CD14-positive monocyte (primary cell): ENCODE data around the gene DLEC1. TPM values are rescaled to one million over a fixed set of nuclear protein-coding genes. Genes with fewer than 3 reads are reported as not detected.

Source experiments
- DNase-seq, 3 donors: peaks; one replicate each; pipeline ENCODE4 v3.0.0-alpha.2; 2011 to 2022
- H2AFZ ChIP-seq: 2 replicates; pipeline ENCODE4 v1.6.0; 2012; ENCODE audit warnings: mild to moderate bottlenecking, low read depth, low read length, inconsistent platforms; ENCODE audit not compliant: insufficient read depth, poor library complexity, severe bottlenecking
- H3K27ac ChIP-seq, 2 donors: 1 replicate in 1 of 2; 2 replicates in 1 of 2; pipeline ENCODE4 v1.5.1; 2012 to 2013; ENCODE audit warnings: low read length in 2 of 2, control low read depth in 1 of 2, inconsistent platforms in 1 of 2, low read depth in 1 of 2, mild to moderate bottlenecking in 1 of 2
- H3K27me3 ChIP-seq, 2 donors: one replicate each; pipeline versions ENCODE4 v1.6.0 to v1.6.1; 2011 to 2013; ENCODE audit warnings: low read length in 2 of 2; ENCODE audit not compliant: control insufficient read depth in 2 of 2, insufficient read depth in 2 of 2
- H3K36me3 ChIP-seq, 2 donors: replicated peaks in 1 of 2; 1 replicate in 1 of 2; 2 replicates in 1 of 2; pipeline versions ENCODE4 v1.5.1 to v1.6.1; 2012 to 2013; ENCODE audit warnings: low read length in 2 of 2, control low read depth in 1 of 2, inconsistent platforms in 1 of 2, mild to moderate bottlenecking in 1 of 2; ENCODE audit not compliant: insufficient read depth in 2 of 2, control insufficient read depth in 1 of 2
- H3K4me1 ChIP-seq, 2 donors: 1 replicate in 1 of 2; 2 replicates in 1 of 2; pipeline versions ENCODE4 v1.5.1 to v1.6.1; 2012 to 2013; ENCODE audit warnings: low read length in 2 of 2, control low read depth in 1 of 2, inconsistent platforms in 1 of 2, mild to moderate bottlenecking in 1 of 2, moderate library complexity in 1 of 2; ENCODE audit not compliant: insufficient read depth in 2 of 2, control insufficient read depth in 1 of 2
- H3K4me2 ChIP-seq: replicated peaks from 2 replicates; pipeline ENCODE3; 2012; ENCODE audit warnings: low read length, moderate library complexity, mild to moderate bottlenecking; ENCODE audit not compliant: poor library complexity, severe bottlenecking; ENCODE audit errors: extremely low read depth
- H3K4me3 ChIP-seq, 3 experiments: fragments of 200-600 bp in 1 of 3; sonication (generic) in 1 of 3; replicated peaks in 1 of 3; 1 replicate in 2 of 3; 2 replicates in 1 of 3; pipeline ENCODE4 v1.5.1; 2011 to 2013; ENCODE audit warnings: low read length in 3 of 3, mild to moderate bottlenecking in 3 of 3, control low read depth in 2 of 3, low read depth in 2 of 3, inconsistent platforms in 1 of 3, moderate library complexity in 1 of 3
- H3K79me2 ChIP-seq: 2 replicates; pipeline ENCODE4 v1.6.0; 2012; ENCODE audit warnings: mild to moderate bottlenecking, control low read depth, inconsistent platforms, low read length, moderate library complexity; ENCODE audit not compliant: insufficient read depth
- H3K9ac ChIP-seq: 2 replicates; pipeline ENCODE4 v1.6.0; 2017; ENCODE audit warnings: low read length, mild to moderate bottlenecking; ENCODE audit not compliant: insufficient read depth, poor library complexity, severe bottlenecking
- H3K9me3 ChIP-seq, 2 donors: replicated peaks in 1 of 2; 1 replicate in 1 of 2; 2 replicates in 1 of 2; pipeline versions ENCODE4 v1.5.1 to v1.6.1; 2012 to 2013; ENCODE audit warnings: low read length in 2 of 2, control low read depth in 1 of 2; ENCODE audit not compliant: control insufficient read depth in 1 of 2, insufficient read depth in 1 of 2
- H4K20me1 ChIP-seq: 2 replicates; pipeline ENCODE4 v1.6.0; 2012; ENCODE audit warnings: mild to moderate bottlenecking, low read length, control low read depth, moderate library complexity; ENCODE audit not compliant: insufficient read depth
- H3K27ac Mint-ChIP-seq, 7 donors: one replicate each; pipeline ENCODE4 v1.8.0; 2020; ENCODE audit warnings: mild to moderate bottlenecking in 7 of 7, mixed read lengths in 7 of 7, moderate library complexity in 6 of 7, inconsistent platforms in 2 of 7
- H3K27me3 Mint-ChIP-seq, 3 donors: one replicate each; pipeline ENCODE4 v1.8.0; 2021 to 2022; ENCODE audit warnings: low read depth in 3 of 3, mild to moderate bottlenecking in 3 of 3, mixed read lengths in 3 of 3, moderate library complexity in 3 of 3, inconsistent platforms in 1 of 3
- H3K36me3 Mint-ChIP-seq, 2 donors: one replicate each; pipeline ENCODE4 v1.8.0; 2020; ENCODE audit warnings: mixed read lengths in 2 of 2, inconsistent platforms in 1 of 2, mild to moderate bottlenecking in 1 of 2
- H3K4me1 Mint-ChIP-seq: one replicate; pipeline ENCODE4 v1.8.0; 2020; ENCODE audit warnings: mild to moderate bottlenecking, mixed read lengths
- H3K4me3 Mint-ChIP-seq, 2 donors: one replicate each; pipeline ENCODE4 v1.8.0; 2020; ENCODE audit warnings: mild to moderate bottlenecking in 2 of 2, mixed read lengths in 2 of 2, moderate library complexity in 1 of 2
- H3K9me3 Mint-ChIP-seq, 7 donors: one replicate each; pipeline ENCODE4 v1.8.0; 2020 to 2022; ENCODE audit warnings: mixed read lengths in 7 of 7, mild to moderate bottlenecking in 6 of 7, moderate library complexity in 6 of 7, inconsistent platforms in 2 of 7
- CTCF ChIP-seq: fragments of 200-600 bp; IDR thresholded peaks from one replicate; pipeline ENCODE4 v1.8.0; 2022; ENCODE audit warnings: antibody characterized with exemption, mild to moderate bottlenecking
- WGBS: methylation state at CpG from one replicate; pipeline ENCODE4 v1.1.5; 2013; ENCODE audit warnings: missing lambda C conversion rate; ENCODE audit not compliant: insufficient coverage; 5-methylcytosine and 5-hydroxymethylcytosine counted together
- intact Hi-C, 2 donors: fragments of 100-400 bp; cut with micrococcal nuclease; formaldehyde crosslinking; loops; one replicate each; pipeline versions ENCODE4 v1.15.0 to v1.15.1; 2023
- polyA plus RNA-seq, 3 donors: library from polyadenylated mRNA; depleted of rRNA in 1 of 3; unstranded in 2 of 3; stranded (reverse) in 1 of 3; fragments of 300-500 nt in 2 of 3; fragments of >200 nt in 1 of 3; fragmentation: Illumina TruSeq in 2 of 3; gene quantifications; 1 replicate in 2 of 3; 2 replicates in 1 of 3; pipeline ENCODE4 v1.2.3, GENCODE V29; 2012 to 2021

Gene DLEC1
- polyA plus RNA-seq, 3 donors: 0.11 to 0.81 (median 0.14) TPM

- peak overlapping the region; percentile 55 for H3K9ac ChIP-seq
- peak overlapping the region; percentile 42 to 77 (median 61) for H3K4me3 ChIP-seq
- H4K20me1 ChIP-seq: no peaks in the 10 kb centered on the region
- Mint-ChIP-seq H3K27ac (peak overlapping the region; percentile 70 to 92 (median 86)), H3K27me3 (peaks cover 0 to 4% (median 2%) of the 10 kb centered on the region in 3 donors), H3K9me3 (peaks cover 0 to 2% (median 0%) of the 10 kb centered on the region in 7 donors), H3K4me1 (peaks cover 44% of the 10 kb centered on the region), H3K4me3 (peak overlapping the region; percentile 81 to 87), H3K36me3 (peaks cover 0 to 4% of the 10 kb centered on the region in 2 donors)
- TF ChIP-seq CTCF: peak; percentile 36
- peaks cover 41 to 42% of the 10 kb centered on the region in 2 donors for H3K4me1 ChIP-seq
- peak overlapping the region; percentile 34 to 85 for H3K27ac ChIP-seq
- no peaks in the 10 kb centered on the region for H3K9me3 ChIP-seq
- H3K79me2 ChIP-seq: no peaks in the 10 kb centered on the region
- peak overlapping the region; percentile 89 for H2AFZ ChIP-seq
- H3K36me3 ChIP-seq: no peaks in the 10 kb centered on the region
- DNase-seq: peak; percentile 79 to 89 (median 84)
- H3K4me2 ChIP-seq: peak overlapping the region; percentile 90
- intact Hi-C loops: loop anchor here in 1 of 2 donors (5.0 kb wide), 1 partner anchor 68 kb away; no protein-coding TSS in a partner anchor
- H3K27me3 ChIP-seq: no peaks in the 10 kb centered on the region
- WGBS: 2% methylated on average over 9 of the region's 11 CpGs
These were observed 872 bp downstream of the DLEC1 start for GRCh38 chr3:38039899-38040261.

- Mint-ChIP-seq H3K27me3 (peaks cover 0 to 4% (median 2%) of the 10 kb centered on the region in 3 donors), H3K4me3 (no peak overlapping the region), H3K4me1 (peaks cover 46% of the 10 kb centered on the region), H3K27ac (peak overlapping the region in 6 of 7 donors; percentile 70 to 92 (median 86)), H3K9me3 (peaks cover 0 to 2% (median 0%) of the 10 kb centered on the region in 7 donors), H3K36me3 (peaks cover 0 to 4% of the 10 kb centered on the region in 2 donors)
- no peak for DNase-seq
- no peaks in the 10 kb centered on the region for H3K27me3 ChIP-seq
- H3K4me1 ChIP-seq: peaks cover 41 to 42% of the 10 kb centered on the region in 2 donors
- H3K9me3 ChIP-seq: no peaks in the 10 kb centered on the region
- H3K4me2 ChIP-seq: peak overlapping the region; percentile 90
- intact Hi-C loops: loop anchor here in 1 of 2 donors (5.0 kb wide), 1 partner anchor 68 kb away; no protein-coding TSS in a partner anchor
- peak overlapping the region in 1 of 3 experiments; percentile 77 for H3K4me3 ChIP-seq
- no peaks in the 10 kb centered on the region for H4K20me1 ChIP-seq
- H3K79me2 ChIP-seq: no peaks in the 10 kb centered on the region
- H3K36me3 ChIP-seq: no peaks in the 10 kb centered on the region
- no peak overlapping the region for H3K9ac ChIP-seq
- WGBS: no CpG with 5 or more reads among the region's 5 CpGs
- TF ChIP-seq CTCF: no peak
- H2AFZ ChIP-seq: peak overlapping the region; percentile 89
- H3K27ac ChIP-seq: peak overlapping the region; percentile 34 to 85
These were observed 1.4 kb downstream of the DLEC1 start for GRCh38 chr3:38040401-38040800.
